ENCODE data around the gene WNT11.

DNA sequence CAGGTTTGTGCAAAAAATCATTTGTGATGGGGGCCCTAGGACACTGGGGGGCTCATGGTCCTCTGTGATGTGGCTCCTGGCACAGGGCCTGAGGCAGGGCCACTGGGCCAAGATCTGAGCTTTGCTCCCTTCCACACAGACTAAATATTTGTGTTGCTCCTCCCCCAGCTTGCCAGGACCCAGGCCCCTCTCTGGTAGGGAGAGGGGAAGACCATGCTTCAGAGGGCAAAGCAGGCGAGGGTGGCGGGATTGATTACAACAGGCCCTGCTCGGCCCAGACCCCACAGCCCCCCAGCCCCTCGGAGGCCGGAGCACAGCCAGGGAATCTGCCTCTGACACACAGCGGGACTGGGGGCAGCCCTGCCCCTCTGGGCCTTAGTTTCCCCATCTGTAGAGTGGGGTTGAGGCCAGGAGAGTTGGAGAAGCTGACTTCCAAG lies 29.0 kb downstream of the WNT11 start:
- TF ChIP-seq, protein P1, sequence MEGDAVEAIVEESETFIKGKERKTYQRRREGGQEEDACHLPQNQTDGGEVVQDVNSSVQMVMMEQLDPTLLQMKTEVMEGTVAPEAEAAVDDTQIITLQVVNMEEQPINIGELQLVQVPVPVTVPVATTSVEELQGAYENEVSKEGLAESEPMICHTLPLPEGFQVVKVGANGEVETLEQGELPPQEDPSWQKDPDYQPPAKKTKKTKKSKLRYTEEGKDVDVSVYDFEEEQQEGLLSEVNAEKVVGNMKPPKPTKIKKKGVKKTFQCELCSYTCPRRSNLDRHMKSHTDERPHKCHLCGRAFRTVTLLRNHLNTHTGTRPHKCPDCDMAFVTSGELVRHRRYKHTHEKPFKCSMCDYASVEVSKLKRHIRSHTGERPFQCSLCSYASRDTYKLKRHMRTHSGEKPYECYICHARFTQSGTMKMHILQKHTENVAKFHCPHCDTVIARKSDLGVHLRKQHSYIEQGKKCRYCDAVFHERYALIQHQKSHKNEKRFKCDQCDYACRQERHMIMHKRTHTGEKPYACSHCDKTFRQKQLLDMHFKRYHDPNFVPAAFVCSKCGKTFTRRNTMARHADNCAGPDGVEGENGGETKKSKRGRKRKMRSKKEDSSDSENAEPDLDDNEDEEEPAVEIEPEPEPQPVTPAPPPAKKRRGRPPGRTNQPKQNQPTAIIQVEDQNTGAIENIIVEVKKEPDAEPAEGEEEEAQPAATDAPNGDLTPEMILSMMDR (IDR thresholded peaks at IDR 0.05) = no peak
- TF ChIP-seq POLR2A (IDR thresholded peaks at IDR 0.05) = no peak
